HG03439 (cell line): ENCODE measurements around the gene MTUS2.

Source experiments
- ATAC-seq: cut with Tn5 transposase; IDR thresholded peaks from one replicate; pipeline ENCODE4 v1.9.1; 2021; ENCODE audit warnings: mild to moderate bottlenecking, moderate library complexity; ENCODE audit not compliant: unreplicated experiment

MTUS2 gene

GRCh38 chr13:29103065-29103800 lies 283.1 kb downstream of the MTUS2 start:
- no peak for ATAC-seq

GRCh38 chr13:29104461-29104860 lies 284.3 kb downstream of the MTUS2 start:
- ATAC-seq, result no peak

GRCh38 chr13:29105779-29106178 lies 285.6 kb downstream of the MTUS2 start:
- no peak for ATAC-seq

DNA sequence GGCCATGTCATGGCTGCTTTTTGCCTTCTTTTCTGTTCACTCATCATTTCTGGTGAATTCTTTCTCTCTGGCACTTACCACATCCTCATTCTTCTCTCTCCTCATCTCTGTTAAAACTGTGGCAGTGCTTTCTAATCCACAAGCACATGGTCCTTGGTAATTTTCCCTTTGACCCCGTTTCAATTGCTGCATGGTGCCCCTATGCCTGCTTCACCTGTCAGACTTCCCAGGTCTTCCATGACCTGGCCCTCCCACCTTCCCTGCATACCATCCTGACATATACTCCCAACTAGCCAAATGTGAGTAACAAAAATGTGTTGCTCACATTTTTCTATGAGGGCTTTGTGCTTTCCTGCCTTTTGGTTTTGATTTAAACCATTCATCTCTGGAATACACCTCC lies 286.5 kb downstream of the MTUS2 start:
- no peak for ATAC-seq

DNA sequence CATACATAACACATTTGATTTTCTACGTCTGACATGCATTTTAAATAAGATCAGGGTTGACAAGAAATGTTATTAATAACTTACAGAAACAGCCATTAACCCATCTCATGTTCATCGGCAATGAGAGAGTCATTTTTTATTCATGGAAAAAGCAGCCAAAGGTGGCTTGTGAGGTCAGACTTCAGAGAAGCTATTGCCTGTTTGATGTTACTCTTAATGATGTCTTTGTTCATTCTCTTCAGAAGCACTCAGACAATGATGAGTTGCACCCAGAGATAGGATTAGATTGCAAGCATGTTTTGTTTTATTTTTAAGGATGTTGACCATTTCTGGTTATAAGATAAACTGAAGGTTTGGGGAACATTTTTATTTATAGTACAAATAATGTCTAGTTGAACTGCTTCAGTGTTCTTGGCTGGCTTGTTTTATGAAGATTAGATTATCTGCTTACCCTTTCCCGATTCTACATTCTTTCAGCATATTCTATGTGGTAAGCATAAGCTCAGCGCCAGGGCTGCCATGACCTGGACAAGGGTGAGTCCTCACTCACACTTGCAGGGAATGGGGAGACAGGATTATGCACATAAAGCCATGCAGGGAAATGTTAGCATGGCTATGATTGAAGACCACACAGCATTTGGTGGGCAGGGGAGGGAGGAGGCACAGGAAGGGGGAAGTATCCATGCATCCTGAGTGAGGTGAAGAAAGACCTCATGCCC lies 288.1 kb downstream of the MTUS2 start:
- ATAC-seq, result no peak

DNA sequence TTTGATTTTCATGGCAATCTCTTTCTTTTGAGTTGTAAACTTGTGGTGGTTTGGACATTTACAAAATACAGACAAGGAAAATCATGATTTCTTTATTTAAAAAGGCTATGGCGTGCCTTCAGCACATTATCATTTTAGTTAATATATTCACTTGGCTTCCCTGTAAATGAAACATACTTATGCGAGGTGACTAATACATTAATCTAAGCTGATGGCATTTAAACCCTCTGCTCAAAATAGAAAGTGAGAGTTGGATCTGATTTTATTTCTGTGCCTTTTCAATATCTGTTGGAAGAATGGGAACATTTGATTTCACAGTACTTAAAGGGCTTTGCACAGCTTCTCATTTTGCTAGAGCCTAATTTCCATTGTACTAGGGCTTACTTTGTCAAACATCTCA lies 289.8 kb downstream of the MTUS2 start:
- ATAC-seq, result no peak

- no peak for ATAC-seq
Observed at GRCh38 chr13:29111446-29111845, 291.3 kb downstream of the MTUS2 start.

- ATAC-seq, result no peak
Observed at GRCh38 chr13:29115842-29116241, 295.7 kb downstream of the MTUS2 start.

GRCh38 chr13:29117663-29118062 lies 297.5 kb downstream of the MTUS2 start:
- ATAC-seq, result no peak

- no peak for ATAC-seq
Observed at GRCh38 chr13:29118471-29118870, 298.3 kb downstream of the MTUS2 start.

DNA sequence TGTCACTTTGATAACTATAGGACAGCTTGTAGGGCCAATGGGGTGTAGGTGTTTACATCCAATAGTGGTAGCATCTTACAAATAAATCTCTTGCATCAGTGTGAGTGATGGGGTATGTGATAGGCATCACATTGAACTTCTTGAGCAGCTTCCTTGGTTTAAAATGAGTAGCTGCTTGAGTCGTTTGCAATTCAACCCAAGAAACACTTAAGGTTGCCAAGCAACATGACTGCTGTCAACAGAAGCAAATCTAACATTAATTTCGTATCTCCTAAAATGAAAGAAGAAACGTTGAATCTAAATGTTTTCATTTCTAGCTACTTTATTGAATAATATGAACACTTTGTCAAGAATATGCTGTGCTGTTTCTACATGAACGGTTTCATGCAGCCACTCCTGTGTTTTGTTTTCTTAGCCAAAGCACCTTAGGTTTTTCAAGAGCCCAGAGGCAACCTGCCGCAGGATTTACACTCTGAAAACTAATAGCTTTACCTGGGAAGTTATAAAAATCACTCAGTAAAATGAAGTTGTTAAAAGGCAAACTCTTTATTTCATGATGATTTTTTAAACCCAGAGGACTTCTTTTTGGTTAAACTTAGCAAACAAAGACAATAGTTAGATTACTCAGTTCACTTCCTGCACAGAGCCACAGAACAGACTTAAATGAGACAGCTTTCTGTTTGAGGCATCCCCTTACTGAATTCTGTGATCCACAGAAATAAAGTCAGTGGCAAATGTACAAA lies 305.2 kb downstream of the MTUS2 start:
- peak; percentile 79 for ATAC-seq

GRCh38 chr13:29125934-29126424 lies 305.8 kb downstream of the MTUS2 start:
- peak; percentile 47 for ATAC-seq

DNA sequence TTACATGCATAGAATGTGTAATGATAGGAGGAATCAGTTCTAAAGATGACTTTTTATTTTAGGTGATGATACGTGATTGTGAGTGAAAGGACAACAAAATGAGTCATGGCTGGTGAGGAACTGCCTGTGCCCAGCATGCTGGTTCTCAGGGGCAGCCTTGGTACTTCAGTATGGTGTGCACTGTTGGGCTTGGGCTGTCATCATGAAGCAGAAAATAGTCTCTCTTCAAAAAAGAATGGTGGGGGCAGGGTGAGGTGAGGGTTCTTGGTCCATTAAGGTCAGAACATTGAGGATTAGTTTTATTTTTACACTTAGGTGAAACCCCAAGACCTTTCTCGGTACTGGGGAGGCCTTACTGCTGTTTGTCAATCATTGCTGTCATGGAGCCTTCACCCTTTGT lies 309.5 kb downstream of the MTUS2 start:
- no peak for ATAC-seq

GRCh38 chr13:29131159-29131558 lies 311.0 kb downstream of the MTUS2 start:
- ATAC-seq, result no peak

DNA sequence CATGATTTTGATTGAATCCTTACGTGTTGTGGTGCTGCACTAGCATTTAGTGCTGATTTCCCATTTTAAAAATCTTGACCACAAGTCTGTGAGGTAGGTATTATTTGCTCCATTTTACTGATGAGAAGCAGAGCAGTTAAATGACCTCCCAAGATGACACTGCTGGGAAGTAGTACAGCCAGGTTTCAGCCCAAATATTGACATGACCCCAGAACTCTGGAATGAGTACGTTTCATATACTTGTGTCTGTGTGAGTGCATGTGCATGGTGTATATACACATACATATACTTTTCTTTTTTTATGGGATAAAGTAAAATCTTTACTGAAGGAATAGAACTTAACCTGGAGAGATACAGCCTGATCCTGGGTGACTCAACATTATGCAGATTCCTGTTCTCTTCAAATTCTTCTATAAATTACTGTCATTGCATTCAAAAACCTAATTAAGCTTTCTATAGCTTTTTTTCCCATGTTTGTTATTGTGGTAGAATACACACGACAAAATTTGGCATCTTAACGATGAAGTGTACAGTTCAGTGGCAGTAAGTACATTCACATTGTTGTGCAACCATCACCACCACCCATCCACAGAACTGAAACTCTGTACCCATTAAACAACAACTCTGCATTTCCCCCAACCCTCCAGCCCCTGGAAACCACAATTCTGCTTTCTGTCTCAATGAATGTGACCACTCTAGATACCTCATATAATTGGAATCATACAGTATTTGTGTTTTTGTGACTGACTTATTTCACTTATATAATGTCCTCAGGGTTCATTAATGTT lies 311.9 kb downstream of the MTUS2 start:
- ATAC-seq, result no peak

DNA sequence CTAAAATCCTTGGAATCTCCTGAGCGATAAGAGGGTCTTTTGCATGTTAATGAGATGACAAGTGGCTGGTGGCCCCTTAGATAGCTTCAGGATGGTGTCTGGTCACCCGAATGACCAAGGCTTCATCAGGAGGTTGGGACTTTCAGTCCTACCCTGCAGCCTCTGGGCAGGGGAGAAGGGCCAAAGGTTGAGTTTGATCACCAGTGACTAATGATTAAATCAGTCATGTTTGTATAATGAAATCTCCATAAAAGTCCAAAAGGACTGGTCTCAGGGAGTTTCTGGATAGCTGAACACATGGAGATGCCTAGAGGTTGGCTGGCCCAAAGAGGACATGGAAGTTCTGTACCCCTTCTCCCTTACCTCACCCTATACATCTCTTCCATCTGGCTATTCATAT lies 316.2 kb downstream of the MTUS2 start:
- ATAC-seq, result no peak

DNA sequence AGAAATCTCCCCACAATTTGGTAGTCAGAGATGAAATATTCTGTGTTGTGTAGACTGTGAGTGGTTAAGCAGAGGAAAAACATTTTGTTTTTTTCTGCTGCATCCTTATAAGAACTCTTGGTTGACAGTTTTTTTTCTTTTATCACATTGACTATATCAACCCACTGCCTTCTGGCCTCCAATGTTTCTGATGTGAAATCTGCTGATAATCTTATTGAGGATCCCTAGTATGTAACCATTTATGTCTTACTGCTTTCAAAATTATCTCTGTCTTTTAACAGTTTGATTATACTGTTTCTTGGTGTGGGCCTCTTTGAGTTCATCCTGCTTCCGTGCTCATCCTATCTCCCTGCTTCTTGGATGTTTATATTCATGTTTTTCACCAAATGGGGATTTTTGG lies 316.9 kb downstream of the MTUS2 start:
- ATAC-seq, result no peak

DNA sequence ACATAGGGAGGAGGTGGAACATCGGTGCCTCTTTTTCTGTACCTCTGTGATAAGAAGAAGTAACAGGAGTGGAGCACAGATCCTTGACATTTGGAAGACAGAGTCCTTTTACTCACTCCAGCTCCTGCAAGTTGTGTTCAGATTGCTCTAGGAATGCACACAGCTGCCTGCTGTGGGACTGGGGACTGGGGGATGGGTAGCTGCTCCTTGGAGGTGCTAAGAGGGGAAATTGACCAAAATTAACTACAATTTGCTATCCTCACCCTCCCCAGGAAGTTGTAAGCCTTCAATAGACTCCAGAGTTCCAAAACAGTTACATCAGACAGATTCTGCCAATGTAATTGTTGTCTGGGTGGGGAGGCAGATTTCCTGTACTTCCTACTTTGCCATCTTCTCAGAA lies 317.9 kb downstream of the MTUS2 start:
- no peak for ATAC-seq

GRCh38 chr13:29140277-29140676 lies 320.1 kb downstream of the MTUS2 start:
- no peak for ATAC-seq

GRCh38 chr13:29143847-29144246 lies 323.7 kb downstream of the MTUS2 start:
- no peak for ATAC-seq

GRCh38 chr13:29154390-29154789 lies 334.3 kb downstream of the MTUS2 start:
- ATAC-seq, result no peak
